Measurements from ENCODE around the gene MAF.

The MAF gene

GRCh38 chr16:79601092-79601930 is 774 bp upstream of the MAF start:
- H3K36me3 ChIP-seq (ENCODE audit: control insufficient read depth in 1 of 2, insufficient read depth in 2 of 2, low read length in 2 of 2), result no peaks in the 10 kb centered on the region
- H3K27me3 ChIP-seq (ENCODE audit: control insufficient read depth in 1 of 2, insufficient read depth in 2 of 2, low read length in 2 of 2), result no peaks in the 10 kb centered on the region
- H3K9ac ChIP-seq (ENCODE audit: low read depth in 1 of 2, low read length in 2 of 2), result peak overlapping the region; percentile 78 to 85

GRCh38 chr16:79599837-79600637 is 500 bp downstream of the MAF start:
- Histone ChIP-seq H3K9ac (ENCODE audit: low read depth in 1 of 2, low read length in 2 of 2) (peak overlapping the region; percentile 78 to 82), H3K36me3 (ENCODE audit: control insufficient read depth in 1 of 2, insufficient read depth in 2 of 2, low read length in 2 of 2) (peaks cover 0 to 6% of the 10 kb centered on the region in 2 donors), H3K4me3 (ENCODE audit: low read depth in 1 of 2, low read length in 2 of 2) (peak overlapping the region; percentile 85 to 90), H3K27me3 (ENCODE audit: control insufficient read depth in 1 of 2, insufficient read depth in 2 of 2, low read length in 2 of 2) (no peaks in the 10 kb centered on the region), H3K4me1 (ENCODE audit: control insufficient read depth in 1 of 2, insufficient read depth in 2 of 2, low read length in 2 of 2) (peaks cover 10 to 11% of the 10 kb centered on the region in 2 donors), H3K27ac (ENCODE audit: low read depth, low read length) (peak overlapping the region; percentile 91), H3K9me3 (ENCODE audit: control insufficient read depth in 1 of 2, low read length in 2 of 2) (no peaks in the 10 kb centered on the region)

More at GRCh38 chr16:79601092-79601930, 774 bp upstream of the MAF start:
- Histone ChIP-seq H3K27ac (ENCODE audit: low read depth, low read length) (peak overlapping the region; percentile 83), H3K4me1 (ENCODE audit: control insufficient read depth in 1 of 2, insufficient read depth in 2 of 2, low read length in 2 of 2) (peaks cover 10 to 11% of the 10 kb centered on the region in 2 donors), H3K9me3 (ENCODE audit: control insufficient read depth in 1 of 2, low read length in 2 of 2) (no peaks in the 10 kb centered on the region), H3K4me3 (ENCODE audit: low read depth in 1 of 2, low read length in 2 of 2) (peak overlapping the region; percentile 85 to 90)

- peak overlapping the region; percentile 77 to 82 for H3K9ac ChIP-seq (ENCODE audit: low read depth in 1 of 2, low read length in 2 of 2)
- peaks cover 0 to 6% of the 10 kb centered on the region in 2 donors for H3K36me3 ChIP-seq (ENCODE audit: control insufficient read depth in 1 of 2, insufficient read depth in 2 of 2, low read length in 2 of 2)
- peaks cover 10 to 11% of the 10 kb centered on the region in 2 donors for H3K4me1 ChIP-seq (ENCODE audit: control insufficient read depth in 1 of 2, insufficient read depth in 2 of 2, low read length in 2 of 2)
- H3K9me3 ChIP-seq (ENCODE audit: control insufficient read depth in 1 of 2, low read length in 2 of 2), result no peaks in the 10 kb centered on the region
- H3K4me3 ChIP-seq (ENCODE audit: low read depth in 1 of 2, low read length in 2 of 2), result peak overlapping the region; percentile 82 to 90
- H3K27me3 ChIP-seq (ENCODE audit: control insufficient read depth in 1 of 2, insufficient read depth in 2 of 2, low read length in 2 of 2), result no peaks in the 10 kb centered on the region
- H3K27ac ChIP-seq (ENCODE audit: low read depth, low read length), result peak overlapping the region; percentile 91
These were observed 1.2 kb downstream of the MAF start for GRCh38 chr16:79599256-79599836.

- no peaks in the 10 kb centered on the region for H3K9me3 ChIP-seq (ENCODE audit: control insufficient read depth in 1 of 2, low read length in 2 of 2)
- H3K4me1 ChIP-seq (ENCODE audit: control insufficient read depth in 1 of 2, insufficient read depth in 2 of 2, low read length in 2 of 2), result peaks cover 11 to 12% of the 10 kb centered on the region in 2 donors
- no peaks in the 10 kb centered on the region for H3K27me3 ChIP-seq (ENCODE audit: control insufficient read depth in 1 of 2, insufficient read depth in 2 of 2, low read length in 2 of 2)
- H3K36me3 ChIP-seq (ENCODE audit: control insufficient read depth in 1 of 2, insufficient read depth in 2 of 2, low read length in 2 of 2), result peaks cover 0 to 11% of the 10 kb centered on the region in 2 donors
- H3K9ac ChIP-seq (ENCODE audit: low read depth in 1 of 2, low read length in 2 of 2), result peak overlapping the region; percentile 92 to 95
- peak overlapping the region; percentile 84 for H3K27ac ChIP-seq (ENCODE audit: low read depth, low read length)
- peak overlapping the region; percentile 90 to 93 for H3K4me3 ChIP-seq (ENCODE audit: low read depth in 1 of 2, low read length in 2 of 2)
These were observed 2.0 kb downstream of the MAF start for GRCh38 chr16:79598348-79599181.

GRCh38 chr16:79598063-79598347 is 2.5 kb downstream of the MAF start:
- H3K4me3 ChIP-seq (ENCODE audit: low read depth in 1 of 2, low read length in 2 of 2), result peak overlapping the region; percentile 90 to 93
- peak overlapping the region; percentile 92 to 95 for H3K9ac ChIP-seq (ENCODE audit: low read depth in 1 of 2, low read length in 2 of 2)
- H3K27me3 ChIP-seq (ENCODE audit: control insufficient read depth in 1 of 2, insufficient read depth in 2 of 2, low read length in 2 of 2), result no peaks in the 10 kb centered on the region
- no peak overlapping the region for H3K27ac ChIP-seq (ENCODE audit: low read depth, low read length)
- H3K36me3 ChIP-seq (ENCODE audit: control insufficient read depth in 1 of 2, insufficient read depth in 2 of 2, low read length in 2 of 2), result peaks cover 0 to 11% of the 10 kb centered on the region in 2 donors
- H3K9me3 ChIP-seq (ENCODE audit: control insufficient read depth in 1 of 2, low read length in 2 of 2), result no peaks in the 10 kb centered on the region
- peaks cover 9 to 15% of the 10 kb centered on the region in 2 donors for H3K4me1 ChIP-seq (ENCODE audit: control insufficient read depth in 1 of 2, insufficient read depth in 2 of 2, low read length in 2 of 2)

- peak overlapping the region; percentile 92 to 95 for H3K9ac ChIP-seq (ENCODE audit: low read depth in 1 of 2, low read length in 2 of 2)
- H3K4me3 ChIP-seq (ENCODE audit: low read depth in 1 of 2, low read length in 2 of 2), result peak overlapping the region; percentile 90 to 93
These were observed 3.1 kb downstream of the MAF start for GRCh38 chr16:79597277-79598062.

GRCh38 chr16:79595931-79596450 is 4.5 kb downstream of the MAF start:
- H3K36me3 ChIP-seq (ENCODE audit: control insufficient read depth in 1 of 2, insufficient read depth in 2 of 2, low read length in 2 of 2), result peaks cover 0 to 11% of the 10 kb centered on the region in 2 donors
- peaks cover 0 to 9% of the 10 kb centered on the region in 2 donors for H3K4me1 ChIP-seq (ENCODE audit: control insufficient read depth in 1 of 2, insufficient read depth in 2 of 2, low read length in 2 of 2)
- peak overlapping the region; percentile 43 to 92 for H3K9ac ChIP-seq (ENCODE audit: low read depth in 1 of 2, low read length in 2 of 2)
- no peaks in the 10 kb centered on the region for H3K27me3 ChIP-seq (ENCODE audit: control insufficient read depth in 1 of 2, insufficient read depth in 2 of 2, low read length in 2 of 2)
- H3K9me3 ChIP-seq (ENCODE audit: control insufficient read depth in 1 of 2, low read length in 2 of 2), result no peaks in the 10 kb centered on the region
- H3K4me3 ChIP-seq (ENCODE audit: low read depth in 1 of 2, low read length in 2 of 2), result peak overlapping the region; percentile 90 to 93
- peak overlapping the region; percentile 58 for H3K27ac ChIP-seq (ENCODE audit: low read depth, low read length)

More at GRCh38 chr16:79597277-79598062, 3.1 kb downstream of the MAF start:
- no peaks in the 10 kb centered on the region for H3K27me3 ChIP-seq (ENCODE audit: control insufficient read depth in 1 of 2, insufficient read depth in 2 of 2, low read length in 2 of 2)
- peaks cover 0 to 11% of the 10 kb centered on the region in 2 donors for H3K36me3 ChIP-seq (ENCODE audit: control insufficient read depth in 1 of 2, insufficient read depth in 2 of 2, low read length in 2 of 2)
- peaks cover 4 to 13% of the 10 kb centered on the region in 2 donors for H3K4me1 ChIP-seq (ENCODE audit: control insufficient read depth in 1 of 2, insufficient read depth in 2 of 2, low read length in 2 of 2)
- H3K9me3 ChIP-seq (ENCODE audit: control insufficient read depth in 1 of 2, low read length in 2 of 2), result no peaks in the 10 kb centered on the region
- H3K27ac ChIP-seq (ENCODE audit: low read depth, low read length), result no peak overlapping the region

GRCh38 chr16:79595231-79595641 is 5.3 kb downstream of the MAF start:
- Histone ChIP-seq H3K27me3 (ENCODE audit: control insufficient read depth in 1 of 2, insufficient read depth in 2 of 2, low read length in 2 of 2) (no peaks in the 10 kb centered on the region), H3K27ac (ENCODE audit: low read depth, low read length) (peak overlapping the region; percentile 58), H3K36me3 (ENCODE audit: control insufficient read depth in 1 of 2, insufficient read depth in 2 of 2, low read length in 2 of 2) (peaks cover 0 to 11% of the 10 kb centered on the region in 2 donors), H3K4me1 (ENCODE audit: control insufficient read depth in 1 of 2, insufficient read depth in 2 of 2, low read length in 2 of 2) (peaks cover 0 to 9% of the 10 kb centered on the region in 2 donors), H3K4me3 (ENCODE audit: low read depth in 1 of 2, low read length in 2 of 2) (peak overlapping the region; percentile 90 to 93), H3K9me3 (ENCODE audit: control insufficient read depth in 1 of 2, low read length in 2 of 2) (no peaks in the 10 kb centered on the region), H3K9ac (ENCODE audit: low read depth in 1 of 2, low read length in 2 of 2) (peak overlapping the region; percentile 27 to 92)

Data from duodenal mucosa (tissue), 2 donors.